GM21390 (cell line): ENCODE data around the gene PPWD1.
"Not testable (repeated sequence)": the region's sequence is repeated elsewhere in the genome, so short reads cannot be mapped to it uniquely, and the experiment has no call there.

Experiments
- ATAC-seq: cut with Tn5 transposase; IDR thresholded peaks from one replicate; pipeline ENCODE4 v1.9.1; 2021; ENCODE audit not compliant: unreplicated experiment

Gene PPWD1

GRCh38 chr5:65621961-65622360 lies 58.9 kb downstream of the PPWD1 start:
- ATAC-seq = not testable (repeated sequence)

DNA sequence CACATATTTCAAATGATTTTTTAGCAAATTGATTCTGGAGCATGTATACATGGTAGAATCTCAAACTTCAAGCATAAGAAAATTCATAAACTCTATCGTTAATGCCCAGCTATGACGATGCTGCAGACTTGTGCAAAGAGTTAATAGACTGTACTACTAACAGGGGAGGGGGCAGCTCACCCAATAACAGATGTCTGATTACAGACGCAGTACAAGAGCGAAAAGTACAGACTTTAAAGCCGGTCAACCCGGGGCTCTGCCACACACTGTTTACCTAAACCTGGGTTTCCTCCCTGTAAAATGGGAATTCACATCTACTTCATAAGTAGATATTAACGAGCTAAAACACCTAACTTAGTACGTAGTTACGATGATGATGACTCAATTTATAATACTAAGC lies 60.4 kb downstream of the PPWD1 start:
- ATAC-seq = no peak

- ATAC-seq = peak; percentile 95
These were observed 61.0 kb downstream of the PPWD1 start, which contains the start of gene TRIM23 for GRCh38 chr5:65624025-65624570. Gene TRIM23, minus strand, starts transcription at chr5:65624333. Its CDS starts 59 bp downstream, at chr5:65624274.

- peak; percentile 73 for ATAC-seq
These were observed 61.8 kb downstream of the PPWD1 start, which contains the start of the genes SHLD3 and TRAPPC13 for GRCh38 chr5:65624571-65625555. Gene SHLD3, plus strand, starts transcription at chr5:65625027. Its CDS starts 4,561 bp downstream, at chr5:65629588. Gene TRAPPC13, plus strand, starts transcription at chr5:65625027. Its CDS starts 34 bp downstream, at chr5:65625061.

- ATAC-seq = no peak
These were observed 62.6 kb downstream of the PPWD1 start for GRCh38 chr5:65625743-65626142.

DNA sequence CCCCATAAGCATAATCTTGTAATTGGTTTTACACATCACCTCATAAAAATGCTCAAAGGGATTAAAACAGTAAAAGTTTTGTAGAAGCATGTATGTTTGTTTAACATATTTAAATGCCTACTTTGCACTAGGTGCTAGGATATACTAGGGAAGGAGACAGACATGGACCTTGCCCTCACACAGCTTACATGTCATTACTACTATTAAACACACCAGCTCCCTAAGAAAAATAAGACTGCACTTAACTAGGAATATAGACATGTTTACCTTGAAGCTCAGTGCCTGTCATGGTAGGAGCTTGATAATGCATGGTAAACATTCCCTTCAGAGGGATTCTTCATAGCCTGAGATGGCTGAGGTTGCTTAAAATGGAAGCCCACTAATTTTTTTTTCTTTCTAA lies 67.9 kb downstream of the PPWD1 start:
- ATAC-seq = no peak
